Testis (tissue), 3 donors: ENCODE results near the gene TNFAIP8L1. TPM values are rescaled to one million over a fixed set of nuclear protein-coding genes. Genes with fewer than 3 reads are reported as not detected.

Experiments
- DNase-seq: peaks from one replicate; pipeline ENCODE4 v3.0.0-alpha.2; 2019
- H3K27ac ChIP-seq, 2 donors: fragments of 200-600 bp; sonication (generic); one replicate each; pipeline ENCODE4 v1.5.1; 2019
- H3K27me3 ChIP-seq: fragments of 200-600 bp; sonication (generic); one replicate; pipeline ENCODE4 v1.5.1; 2019
- H3K36me3 ChIP-seq: fragments of 200-600 bp; sonication (generic); one replicate; pipeline ENCODE4 v1.5.1; 2017; ENCODE audit warnings: low read depth; ENCODE audit errors: missing control alignments
- H3K4me1 ChIP-seq: fragments of 200-600 bp; sonication (generic); one replicate; pipeline ENCODE4 v1.5.1; 2019
- H3K4me3 ChIP-seq, 2 donors: fragments of 200-600 bp; sonication (generic); one replicate each; pipeline ENCODE4 v1.5.1; 2017 to 2019
- H3K9me3 ChIP-seq: fragments of 200-600 bp; sonication (generic); one replicate; pipeline ENCODE4 v1.5.1; 2017
- POLR2A ChIP-seq: fragments of 450-650 bp; IDR thresholded peaks from one replicate; pipeline ENCODE4 v1.6.1; 2017; ENCODE audit warnings: antibody characterized with exemption, mild to moderate bottlenecking, moderate library complexity
- WGBS, 2 donors: methylation state at CpG; one replicate each; pipeline ENCODE4 v1.1.5; 2018; 5-methylcytosine and 5-hydroxymethylcytosine counted together
- intact Hi-C: fragments of 100-400 bp; cut with DNase I; formaldehyde crosslinking; loops from one replicate; pipeline ENCODE4 v1.15.1; 2023; ENCODE audit warnings: low total_unique reads
- polyA plus RNA-seq: library from polyadenylated mRNA; stranded (reverse); fragments of 350-450 nt; fragmentation: Illumina TruSeq; extraction: RNeasy Lipid Tissue Mini Kit (QIAGEN cat#74804); gene quantifications from one replicate; pipeline ENCODE4 v1.2.3, GENCODE V29; 2014; ENCODE audit warnings: low read depth, low replicate concordance; ENCODE audit not compliant: insufficient read depth
- total RNA-seq, 2 donors: library from RNA; depleted of rRNA; stranded (reverse); fragments of >200 nt; gene quantifications; one replicate each; pipeline ENCODE4 v1.2.3, GENCODE V29; 2016
- TF ChIP-seq, protein P1 (sequence below), 3 experiments: fragments of 450-650 bp in 2 of 3; fragments of 200-600 bp in 1 of 3; sonication (generic) in 1 of 3; IDR thresholded peaks; one replicate each; pipeline ENCODE4 v1.5.1; 2016 to 2019; ENCODE audit warnings: antibody characterized with exemption in 3 of 3, mild to moderate bottlenecking in 2 of 3, moderate library complexity in 1 of 3

TNFAIP8L1 gene
- total and polyA plus RNA-seq, 3 donors from 2014 or later = 9.7 to 15.9 (median 13.4) TPM

DNA sequence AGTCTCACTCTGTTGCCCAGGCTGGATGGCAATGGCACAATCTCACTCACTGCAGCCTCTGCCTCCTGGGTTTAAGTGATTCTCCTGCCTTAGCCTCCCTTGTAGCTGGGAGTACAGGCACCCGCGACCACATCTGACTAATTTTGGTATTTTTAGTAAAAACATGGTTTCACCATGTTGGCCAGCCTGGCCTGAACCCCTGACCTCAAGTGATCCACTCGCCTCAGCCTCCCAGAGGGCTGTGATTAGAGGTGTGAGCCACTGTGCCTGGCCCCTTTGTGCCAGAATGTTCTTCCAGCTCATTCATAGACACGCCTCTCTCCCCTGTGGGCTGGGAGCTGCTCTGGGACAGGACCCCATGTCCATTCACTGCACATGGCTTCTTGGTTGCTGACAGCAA is 21.7 kb downstream of the TNFAIP8L1 start:
- H3K4me3 ChIP-seq = no peak overlapping the region
- intact Hi-C loops = no loop called here
- H3K27me3 ChIP-seq = no peaks in the 10 kb centered on the region
- no peaks in the 10 kb centered on the region for H3K36me3 ChIP-seq
- no peak for DNase-seq
- H3K9me3 ChIP-seq = no peaks in the 10 kb centered on the region
- H3K27ac ChIP-seq = no peak overlapping the region
- WGBS, 2 donors = 82 to 93% methylated on average over 4 of the region's 4 CpGs
- H3K4me1 ChIP-seq = no peaks in the 10 kb centered on the region
- TF ChIP-seq POLR2A = no peak
- TF ChIP-seq, protein P1, sequence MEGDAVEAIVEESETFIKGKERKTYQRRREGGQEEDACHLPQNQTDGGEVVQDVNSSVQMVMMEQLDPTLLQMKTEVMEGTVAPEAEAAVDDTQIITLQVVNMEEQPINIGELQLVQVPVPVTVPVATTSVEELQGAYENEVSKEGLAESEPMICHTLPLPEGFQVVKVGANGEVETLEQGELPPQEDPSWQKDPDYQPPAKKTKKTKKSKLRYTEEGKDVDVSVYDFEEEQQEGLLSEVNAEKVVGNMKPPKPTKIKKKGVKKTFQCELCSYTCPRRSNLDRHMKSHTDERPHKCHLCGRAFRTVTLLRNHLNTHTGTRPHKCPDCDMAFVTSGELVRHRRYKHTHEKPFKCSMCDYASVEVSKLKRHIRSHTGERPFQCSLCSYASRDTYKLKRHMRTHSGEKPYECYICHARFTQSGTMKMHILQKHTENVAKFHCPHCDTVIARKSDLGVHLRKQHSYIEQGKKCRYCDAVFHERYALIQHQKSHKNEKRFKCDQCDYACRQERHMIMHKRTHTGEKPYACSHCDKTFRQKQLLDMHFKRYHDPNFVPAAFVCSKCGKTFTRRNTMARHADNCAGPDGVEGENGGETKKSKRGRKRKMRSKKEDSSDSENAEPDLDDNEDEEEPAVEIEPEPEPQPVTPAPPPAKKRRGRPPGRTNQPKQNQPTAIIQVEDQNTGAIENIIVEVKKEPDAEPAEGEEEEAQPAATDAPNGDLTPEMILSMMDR (IDR thresholded peaks at IDR 0.05) = no peak

DNA sequence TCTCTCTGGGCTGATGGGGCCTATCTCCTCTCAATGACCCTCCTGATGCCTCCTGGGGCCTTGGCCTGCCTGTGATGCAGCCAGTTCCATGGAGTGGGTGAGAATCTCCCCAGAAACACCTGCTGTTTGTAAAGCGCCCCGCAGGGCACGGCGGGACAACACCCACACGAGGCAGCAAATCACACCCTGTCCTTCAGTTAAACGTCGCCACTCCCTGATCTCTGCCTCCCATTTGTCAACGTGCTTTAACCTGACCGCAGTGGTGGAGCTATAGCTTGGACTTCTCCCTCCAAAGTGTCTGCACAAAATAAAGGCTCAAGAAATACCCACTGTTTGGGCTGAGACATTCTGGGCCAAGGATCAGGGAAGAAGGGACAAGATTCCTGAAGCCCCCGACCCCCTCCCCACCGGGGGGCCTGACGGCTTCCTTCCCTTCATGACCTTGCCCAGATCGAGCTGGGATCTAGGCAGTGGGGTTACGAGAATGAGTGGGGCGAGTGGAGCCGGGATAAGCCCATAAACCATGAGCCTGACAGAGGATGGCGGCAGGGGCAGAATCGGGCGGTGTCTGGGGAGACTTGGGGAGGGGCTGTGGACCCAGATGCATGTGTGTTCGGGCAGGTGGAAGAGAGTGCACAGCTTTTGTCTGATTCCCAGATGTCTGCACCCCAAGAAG is 22.8 kb downstream of the TNFAIP8L1 start:
- Histone ChIP-seq H3K4me3 (no peak overlapping the region), H3K36me3 (no peaks in the 10 kb centered on the region), H3K27me3 (no peaks in the 10 kb centered on the region), H3K27ac (no peak overlapping the region), H3K9me3 (no peaks in the 10 kb centered on the region), H3K4me1 (no peaks in the 10 kb centered on the region)
- TF ChIP-seq POLR2A = no peak
- DNase-seq = no peak
- intact Hi-C loops = no loop called here
- 82 to 83% methylated on average over 14 to 20 of the region's 20 CpGs for WGBS, 2 donors

DNA sequence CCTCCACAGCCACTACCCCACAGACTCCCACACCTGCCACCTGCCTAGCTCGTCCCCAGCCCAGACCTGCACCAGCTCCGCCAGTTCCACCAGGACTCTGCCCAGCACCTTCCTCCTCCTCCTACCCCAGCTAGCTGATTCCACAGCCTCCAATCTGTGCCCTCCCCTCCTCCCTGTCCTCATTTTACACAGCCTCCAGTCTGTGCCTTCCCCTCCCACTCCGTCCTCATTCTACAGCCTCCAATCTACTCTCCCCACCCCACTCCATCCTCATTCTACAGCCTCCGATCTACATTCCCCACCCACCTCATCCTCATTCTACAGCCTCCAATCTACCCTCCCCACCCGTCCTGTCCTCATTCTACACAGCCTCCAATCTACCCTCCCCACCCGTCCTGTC is 23.5 kb downstream of the TNFAIP8L1 start:
- Histone ChIP-seq H3K9me3 (no peaks in the 10 kb centered on the region), H3K4me1 (no peaks in the 10 kb centered on the region), H3K36me3 (no peaks in the 10 kb centered on the region), H3K27me3 (no peaks in the 10 kb centered on the region), H3K4me3 (no peak overlapping the region), H3K27ac (no peak overlapping the region)
- no peak for DNase-seq
- intact Hi-C loops = no loop called here
- no peak for TF ChIP-seq POLR2A
- TF ChIP-seq, protein P1 (IDR thresholded peaks at IDR 0.05) = no peak
- WGBS, 2 donors = 79 to 94% methylated on average over 6 of the region's 6 CpGs

DNA sequence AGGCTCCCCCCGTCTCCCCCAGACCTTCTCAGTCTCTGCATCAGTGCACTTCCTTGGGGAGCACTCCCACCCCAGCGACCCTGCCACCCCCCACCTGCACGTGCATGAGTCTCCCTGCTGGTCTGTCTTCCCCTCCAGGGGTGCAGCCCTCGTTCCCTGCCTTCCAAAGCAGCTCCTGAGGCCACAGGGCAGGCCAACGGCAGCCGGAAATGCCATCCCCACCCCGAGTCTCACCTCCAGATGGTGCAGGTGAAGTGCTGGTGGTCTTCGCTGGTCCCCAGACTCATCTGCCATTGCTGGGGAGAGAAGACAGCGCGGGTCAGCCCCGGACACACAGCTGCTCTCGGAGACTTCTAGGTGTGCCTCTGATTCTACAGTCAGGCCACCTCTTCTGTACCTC is 25.3 kb downstream of the TNFAIP8L1 start:
- intact Hi-C loops = no loop called here
- Histone ChIP-seq H3K27me3 (no peaks in the 10 kb centered on the region), H3K9me3 (no peaks in the 10 kb centered on the region), H3K36me3 (no peaks in the 10 kb centered on the region), H3K4me3 (no peak overlapping the region), H3K27ac (no peak overlapping the region), H3K4me1 (peaks cover 8% of the 10 kb centered on the region)
- no peak for DNase-seq
- TF ChIP-seq, protein P1 (IDR thresholded peaks at IDR 0.05) = no peak
- no peak for TF ChIP-seq POLR2A
- WGBS, 2 donors = 95 to 98% methylated on average over 7 to 12 of the region's 12 CpGs

DNA sequence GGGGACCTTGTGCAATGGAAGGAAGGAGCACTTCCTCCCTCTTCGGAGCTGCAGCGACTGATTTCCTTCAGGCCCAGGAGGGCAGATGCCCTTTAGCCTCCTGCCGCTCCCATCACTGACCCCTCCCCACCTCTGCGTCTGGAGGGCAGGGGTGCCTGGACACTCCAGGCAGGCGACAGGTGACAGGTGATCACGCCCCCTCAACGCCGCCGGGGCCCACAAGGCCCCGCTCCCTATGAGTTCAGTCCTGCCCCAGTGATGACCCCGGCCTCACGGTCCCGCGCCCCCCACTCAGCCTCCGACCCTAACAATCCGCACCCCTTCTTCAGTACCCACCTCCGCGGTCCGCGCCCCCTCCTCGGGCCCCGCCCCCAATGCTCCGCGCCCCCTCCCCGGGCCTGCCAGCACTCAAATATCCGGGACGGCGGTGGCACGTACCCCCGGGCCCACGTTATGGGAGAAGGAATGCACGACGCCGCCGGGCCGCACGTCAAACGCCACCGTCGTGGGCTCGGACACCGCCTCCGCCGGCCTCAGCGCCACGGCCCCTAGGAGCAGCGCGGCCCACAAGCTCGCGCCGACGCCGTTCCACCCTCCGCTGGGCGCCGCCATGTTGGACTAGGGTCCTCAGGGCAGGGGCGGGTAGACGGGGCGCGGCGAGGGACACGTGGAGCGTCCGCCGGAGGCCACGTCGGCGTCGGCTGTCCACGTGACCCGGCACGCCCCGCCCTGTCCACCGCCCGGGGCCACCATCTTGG is 30.6 kb downstream of the TNFAIP8L1 start, which contains the start of gene MYDGF:
TSS of gene MYDGF (minus strand) at position 620 of the 758 bp plus-strand sequence. CDS start at position 612, 8 bp downstream.
- TF ChIP-seq POLR2A = no peak
- TF ChIP-seq, protein P1 (IDR thresholded peaks at IDR 0.05) = peak in 1 of 3 experiments; percentile 13
- Histone ChIP-seq H3K27ac (peak within 1 kb of the TSS; percentile 71 to 79), H3K36me3 (no peaks in the 10 kb centered on the region), H3K27me3 (no peaks in the 10 kb centered on the region), H3K4me3 (peak within 1 kb of the TSS; percentile 86 to 90), H3K9me3 (no peaks in the 10 kb centered on the region), H3K4me1 (peaks cover 8% of the 10 kb centered on the region)
- WGBS, 2 donors = 1% methylated on average over 18 to 66 of the region's 75 CpGs
- intact Hi-C loops = no loop called here
- DNase-seq = peak; percentile 95
